ENCODE results near the gene NPDC1.

GRCh38 chr9:137011156-137011555 lies 34.8 kb downstream of the NPDC1 start:
- TF ChIP-seq CTCF (IDR thresholded peaks at IDR 0.05) (no peak), EZH2 (IDR thresholded peaks at IDR 0.05; ENCODE audit: borderline replicate concordance, insufficient read depth, low read depth, low read length, poor library complexity, severe bottlenecking) (no peak)

Data from B cell (primary cell).